Measurements from ENCODE around the gene TDRD7.

- TF ChIP-seq POLR2A (IDR thresholded peaks at IDR 0.05): no peak
- TF ChIP-seq, protein P1, sequence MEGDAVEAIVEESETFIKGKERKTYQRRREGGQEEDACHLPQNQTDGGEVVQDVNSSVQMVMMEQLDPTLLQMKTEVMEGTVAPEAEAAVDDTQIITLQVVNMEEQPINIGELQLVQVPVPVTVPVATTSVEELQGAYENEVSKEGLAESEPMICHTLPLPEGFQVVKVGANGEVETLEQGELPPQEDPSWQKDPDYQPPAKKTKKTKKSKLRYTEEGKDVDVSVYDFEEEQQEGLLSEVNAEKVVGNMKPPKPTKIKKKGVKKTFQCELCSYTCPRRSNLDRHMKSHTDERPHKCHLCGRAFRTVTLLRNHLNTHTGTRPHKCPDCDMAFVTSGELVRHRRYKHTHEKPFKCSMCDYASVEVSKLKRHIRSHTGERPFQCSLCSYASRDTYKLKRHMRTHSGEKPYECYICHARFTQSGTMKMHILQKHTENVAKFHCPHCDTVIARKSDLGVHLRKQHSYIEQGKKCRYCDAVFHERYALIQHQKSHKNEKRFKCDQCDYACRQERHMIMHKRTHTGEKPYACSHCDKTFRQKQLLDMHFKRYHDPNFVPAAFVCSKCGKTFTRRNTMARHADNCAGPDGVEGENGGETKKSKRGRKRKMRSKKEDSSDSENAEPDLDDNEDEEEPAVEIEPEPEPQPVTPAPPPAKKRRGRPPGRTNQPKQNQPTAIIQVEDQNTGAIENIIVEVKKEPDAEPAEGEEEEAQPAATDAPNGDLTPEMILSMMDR (IDR thresholded peaks at IDR 0.05): no peak
Observed at GRCh38 chr9:97506787-97507186, 94.9 kb downstream of the TDRD7 start.
